Upper lobe of left lung (tissue), 6 donors: ENCODE results near the gene CFAP157. TPM values are rescaled to one million over a fixed set of nuclear protein-coding genes. Genes with fewer than 3 reads are reported as not detected.

Experiments used
- ATAC-seq, 2 donors: fragments of 200-7000 bp; cut with Tn5 transposase; one replicate each; pipeline ENCODE4 v1.9.1; 2022; ENCODE audit warnings: mild to moderate bottlenecking in 2 of 2, moderate library complexity in 2 of 2; ENCODE audit not compliant: low FRiP score in 2 of 2
- DNase-seq, 2 donors: peaks; one replicate each; pipeline ENCODE4 v3.0.0-alpha.2; 2019 to 2020
- H3K27ac ChIP-seq, 4 donors: fragments of 200-600 bp; sonication (generic); one replicate each; pipeline ENCODE4 v1.5.1; 2016 to 2019
- H3K27me3 ChIP-seq, 4 donors: fragments of 200-600 bp; sonication (generic); one replicate each; pipeline ENCODE4 v1.5.1; 2017 to 2019
- H3K36me3 ChIP-seq, 4 donors: fragments of 200-600 bp; sonication (generic); one replicate each; pipeline ENCODE4 v1.5.1; 2016 to 2019
- H3K4me1 ChIP-seq, 4 donors: fragments of 200-600 bp; sonication (generic); one replicate each; pipeline ENCODE4 v1.5.1; 2018 to 2019
- H3K4me3 ChIP-seq, 4 donors: fragments of 200-600 bp; sonication (generic); one replicate each; pipeline ENCODE4 v1.5.1; 2017 to 2019; ENCODE audit warnings: mild to moderate bottlenecking in 2 of 4, moderate library complexity in 1 of 4
- H3K9me3 ChIP-seq, 4 donors: fragments of 200-600 bp; sonication (generic); one replicate each; pipeline ENCODE4 v1.5.1; 2018 to 2019
- EP300 ChIP-seq, 4 donors: sonication (generic); formaldehyde crosslinking; IDR thresholded peaks; one replicate each; pipeline ENCODE4 v1.5.1; 2017; ENCODE audit warnings: antibody characterized with exemption in 4 of 4, control low read depth in 2 of 4
- POLR2A ChIP-seq, 4 donors: fragments of 450-650 bp; IDR thresholded peaks; one replicate each; pipeline ENCODE4 v1.5.1; 2016 to 2017; ENCODE audit warnings: antibody characterized with exemption in 4 of 4, mild to moderate bottlenecking in 2 of 4
- POLR2AphosphoS5 ChIP-seq, 2 donors: sonication (generic); formaldehyde crosslinking; IDR thresholded peaks; one replicate each; pipeline ENCODE4 v1.5.1; 2017; ENCODE audit warnings: antibody characterized with exemption in 2 of 2
- WGBS, 2 donors: methylation state at CpG; one replicate each; pipeline ENCODE4 v1.1.5; 2017 to 2018; 5-methylcytosine and 5-hydroxymethylcytosine counted together
- total RNA-seq, 6 donors: library from RNA; depleted of rRNA in 4 of 6; stranded (reverse); fragments of >200 nt in 4 of 6; gene quantifications; one replicate each; pipeline versions ENCODE4 v1.1.0 to v1.2.1, GENCODE V29; 2016 to 2021
- TF ChIP-seq, protein P1 (sequence below), 6 experiments: fragments of 450-650 bp in 4 of 6; fragments of 200-600 bp in 2 of 6; sonication (generic) in 2 of 6; IDR thresholded peaks; one replicate each; pipeline ENCODE4 v1.5.1; 2016 to 2019; ENCODE audit warnings: antibody characterized with exemption in 6 of 6
- donor health status: DM: no; HTN: no; CAD: no; lungs with moderate emphysema.
- donor health status: DM: no; HTN: yes; CAD: no; lungs with severe emphysema.

Gene CFAP157
- total RNA-seq, 6 donors from 2014 or later: 0.77 to 125 (median 37.0) TPM

DNA sequence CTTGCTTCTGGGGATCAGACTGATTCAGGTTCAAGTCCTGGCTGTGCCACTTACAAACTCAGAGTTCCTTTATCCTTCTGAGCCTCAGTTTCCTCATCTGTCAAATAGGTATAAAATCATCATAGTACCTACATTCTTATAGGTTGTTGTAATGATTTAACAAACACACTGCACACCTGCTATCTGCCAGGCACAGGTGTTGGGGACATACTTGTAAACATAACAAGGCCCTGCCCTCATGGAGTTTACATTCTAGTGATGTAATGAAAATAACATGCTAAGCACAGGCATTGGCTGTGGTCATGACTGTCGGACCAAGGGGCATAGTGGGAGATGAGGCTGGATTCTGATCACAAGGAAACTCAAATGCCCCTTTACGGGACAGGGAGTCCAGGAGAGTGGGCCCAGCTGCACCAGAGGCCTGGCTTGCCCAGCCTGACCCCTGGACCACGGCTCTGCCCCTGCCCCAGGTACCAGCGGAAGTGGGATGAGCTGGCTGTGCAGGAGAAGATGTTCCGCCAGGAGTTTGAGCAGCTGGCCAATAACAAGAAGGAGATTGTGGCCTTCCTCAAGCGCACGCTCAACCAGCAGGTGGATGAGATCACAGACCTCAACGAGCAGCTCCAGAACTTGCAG, 2.3 kb downstream of the CFAP157 start:
- H3K4me3 ChIP-seq: no peak overlapping the region
- peaks cover 0 to 5% (median 0%) of the 10 kb centered on the region in 4 donors for H3K36me3 ChIP-seq
- peaks cover 0 to 3% (median 1%) of the 10 kb centered on the region in 4 donors for H3K4me1 ChIP-seq
- no peaks in the 10 kb centered on the region for H3K27me3 ChIP-seq
- DNase-seq (no peak), ATAC-seq (no peak)
- no peak overlapping the region for H3K27ac ChIP-seq
- H3K9me3 ChIP-seq: no peaks in the 10 kb centered on the region
- TF ChIP-seq POLR2A (IDR thresholded peaks at IDR 0.05) (no peak), POLR2AphosphoS5 (IDR thresholded peaks at IDR 0.05) (no peak), EP300 (IDR thresholded peaks at IDR 0.05) (no peak)
- TF ChIP-seq, protein P1, sequence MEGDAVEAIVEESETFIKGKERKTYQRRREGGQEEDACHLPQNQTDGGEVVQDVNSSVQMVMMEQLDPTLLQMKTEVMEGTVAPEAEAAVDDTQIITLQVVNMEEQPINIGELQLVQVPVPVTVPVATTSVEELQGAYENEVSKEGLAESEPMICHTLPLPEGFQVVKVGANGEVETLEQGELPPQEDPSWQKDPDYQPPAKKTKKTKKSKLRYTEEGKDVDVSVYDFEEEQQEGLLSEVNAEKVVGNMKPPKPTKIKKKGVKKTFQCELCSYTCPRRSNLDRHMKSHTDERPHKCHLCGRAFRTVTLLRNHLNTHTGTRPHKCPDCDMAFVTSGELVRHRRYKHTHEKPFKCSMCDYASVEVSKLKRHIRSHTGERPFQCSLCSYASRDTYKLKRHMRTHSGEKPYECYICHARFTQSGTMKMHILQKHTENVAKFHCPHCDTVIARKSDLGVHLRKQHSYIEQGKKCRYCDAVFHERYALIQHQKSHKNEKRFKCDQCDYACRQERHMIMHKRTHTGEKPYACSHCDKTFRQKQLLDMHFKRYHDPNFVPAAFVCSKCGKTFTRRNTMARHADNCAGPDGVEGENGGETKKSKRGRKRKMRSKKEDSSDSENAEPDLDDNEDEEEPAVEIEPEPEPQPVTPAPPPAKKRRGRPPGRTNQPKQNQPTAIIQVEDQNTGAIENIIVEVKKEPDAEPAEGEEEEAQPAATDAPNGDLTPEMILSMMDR (IDR thresholded peaks at IDR 0.05): no peak
- 89 to 96% methylated on average over 8 of the region's 8 CpGs for WGBS, 2 donors

DNA sequence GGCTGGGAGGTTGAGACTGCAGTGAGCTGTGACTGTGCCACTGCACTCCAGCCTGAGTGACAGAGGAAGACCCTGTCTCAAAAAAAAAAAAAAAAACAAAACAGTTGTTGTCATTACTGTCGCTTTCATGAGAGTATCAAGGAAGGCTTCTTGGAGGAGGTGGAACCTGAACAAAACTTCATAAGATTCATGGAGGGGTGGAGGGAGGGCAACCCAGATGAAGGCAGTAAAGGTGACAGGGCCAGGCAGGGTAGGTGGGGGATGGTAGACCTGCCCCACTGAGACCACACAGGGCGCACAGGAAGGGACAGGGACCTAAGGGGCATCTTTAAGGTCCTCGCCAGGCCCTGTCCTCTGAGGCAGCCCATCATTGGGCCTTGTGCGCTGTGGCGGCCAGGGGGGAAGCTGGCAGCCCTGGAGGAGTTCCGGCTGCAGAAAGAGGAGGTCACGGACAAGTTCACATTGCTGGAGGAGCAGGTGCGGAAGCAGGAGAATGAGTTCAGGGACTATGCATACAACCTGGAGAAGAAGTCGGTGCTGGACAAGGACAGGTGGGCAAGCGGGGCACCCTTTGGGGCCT, 3.5 kb downstream of the CFAP157 start:
- ATAC-seq: no peak
- WGBS, 2 donors: 91 to 92% methylated on average over 9 to 10 of the region's 10 CpGs
- no peak for DNase-seq
- Histone ChIP-seq H3K4me1 (peaks cover 9 to 14% (median 10%) of the 10 kb centered on the region in 4 donors), H3K27ac (no peak overlapping the region), H3K9me3 (no peaks in the 10 kb centered on the region), H3K4me3 (no peak overlapping the region), H3K36me3 (peaks cover 0 to 5% (median 0%) of the 10 kb centered on the region in 4 donors), H3K27me3 (no peaks in the 10 kb centered on the region)
- TF ChIP-seq POLR2A (IDR thresholded peaks at IDR 0.05) (no peak), POLR2AphosphoS5 (IDR thresholded peaks at IDR 0.05) (no peak), EP300 (IDR thresholded peaks at IDR 0.05) (no peak)
- TF ChIP-seq, protein P1 (IDR thresholded peaks at IDR 0.05): no peak

DNA sequence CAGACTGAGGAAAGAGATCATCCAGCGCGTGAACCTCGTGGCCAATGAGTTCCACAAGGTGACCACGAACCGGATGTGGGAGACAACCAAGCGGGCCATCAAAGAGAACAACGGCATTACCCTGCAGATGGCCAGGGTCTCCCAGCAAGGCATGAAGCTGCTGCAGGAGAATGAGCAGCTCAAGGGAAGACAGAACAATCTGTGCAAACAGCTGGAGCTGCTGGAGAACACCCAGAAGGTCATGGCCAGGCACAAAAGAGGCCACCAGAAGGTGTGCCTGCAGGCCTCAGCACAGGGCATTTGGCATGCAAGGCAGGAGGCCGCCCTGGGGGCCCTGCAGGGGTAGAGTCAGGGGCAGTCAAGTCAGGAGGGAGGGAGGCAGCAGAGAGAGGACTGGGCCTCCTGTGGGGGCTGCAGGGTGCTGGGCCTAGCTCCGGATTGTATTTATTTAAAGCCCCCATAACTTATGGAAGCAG, 4.5 kb downstream of the CFAP157 start:
- H3K36me3 ChIP-seq: peaks cover 0 to 5% (median 0%) of the 10 kb centered on the region in 4 donors
- no peak overlapping the region for H3K4me3 ChIP-seq
- 56 to 60% methylated on average over 8 to 9 of the region's 9 CpGs for WGBS, 2 donors
- H3K27me3 ChIP-seq: no peaks in the 10 kb centered on the region
- TF ChIP-seq EP300 (IDR thresholded peaks at IDR 0.05) (no peak), POLR2AphosphoS5 (IDR thresholded peaks at IDR 0.05) (no peak), POLR2A (IDR thresholded peaks at IDR 0.05) (no peak)
- TF ChIP-seq, protein P1 (IDR thresholded peaks at IDR 0.05): no peak
- H3K4me1 ChIP-seq: peaks cover 12 to 18% (median 15%) of the 10 kb centered on the region in 4 donors
- H3K9me3 ChIP-seq: no peaks in the 10 kb centered on the region
- DNase-seq: no peak
- ATAC-seq: no peak
- no peak overlapping the region for H3K27ac ChIP-seq

DNA sequence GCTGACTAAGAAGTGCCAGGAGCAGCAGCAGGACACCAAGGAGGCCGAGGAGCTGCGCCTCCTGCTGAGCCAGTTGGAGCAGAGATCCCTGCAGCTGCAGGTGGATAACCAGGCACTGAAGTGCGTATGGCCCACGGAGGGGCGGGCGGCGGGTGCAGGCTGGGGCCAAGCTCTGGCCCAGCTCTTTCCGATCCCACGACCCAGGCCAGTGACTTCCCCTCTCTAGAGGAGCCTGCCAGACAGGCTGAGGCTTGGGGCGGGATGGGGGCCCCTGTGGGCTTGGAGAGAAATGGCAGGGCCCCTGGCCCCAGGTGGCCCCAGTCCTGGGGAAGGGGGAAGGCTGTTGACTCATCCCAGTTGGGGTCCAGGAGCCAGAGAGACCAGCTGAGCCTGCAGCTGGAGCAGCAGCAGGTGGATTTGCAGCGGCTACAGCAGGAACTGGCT, 5.1 kb downstream of the CFAP157 start:
- no peak for TF ChIP-seq EP300 (IDR thresholded peaks at IDR 0.05)
- TF ChIP-seq POLR2A (IDR thresholded peaks at IDR 0.05): no peak
- no peak for TF ChIP-seq POLR2AphosphoS5 (IDR thresholded peaks at IDR 0.05)
- TF ChIP-seq, protein P1 (IDR thresholded peaks at IDR 0.05): no peak
- Histone ChIP-seq H3K4me1 (peaks cover 12 to 19% (median 16%) of the 10 kb centered on the region in 4 donors), H3K9me3 (no peaks in the 10 kb centered on the region), H3K4me3 (no peak overlapping the region), H3K27me3 (no peaks in the 10 kb centered on the region), H3K36me3 (peaks cover 0 to 5% (median 0%) of the 10 kb centered on the region in 4 donors), H3K27ac (no peak overlapping the region)
- WGBS, 2 donors: 86% methylated on average over 11 of the region's 11 CpGs; no CpG with 5 or more reads in 1 of the 2 donors
- DNase-seq (peak in 1 of 2 donors; percentile 78), ATAC-seq (no peak)
